ENCODE results near the gene FETUB. TPM values are rescaled to one million over a fixed set of nuclear protein-coding genes. Genes with fewer than 3 reads are reported as not detected.

Gene FETUB
- total RNA-seq, 1 donor: not detected

GRCh38 chr3:186644683-186645082 lies 4.5 kb downstream of the FETUB start:
- no peak overlapping the region for H3K4me3 ChIP-seq (ENCODE audit: low read depth, low read length)
- DNase-seq (ENCODE audit: low read depth): no peak
- TF ChIP-seq CTCF (IDR thresholded peaks at IDR 0.05; ENCODE audit: insufficient read depth, low read depth, low read length): no peak

DNA sequence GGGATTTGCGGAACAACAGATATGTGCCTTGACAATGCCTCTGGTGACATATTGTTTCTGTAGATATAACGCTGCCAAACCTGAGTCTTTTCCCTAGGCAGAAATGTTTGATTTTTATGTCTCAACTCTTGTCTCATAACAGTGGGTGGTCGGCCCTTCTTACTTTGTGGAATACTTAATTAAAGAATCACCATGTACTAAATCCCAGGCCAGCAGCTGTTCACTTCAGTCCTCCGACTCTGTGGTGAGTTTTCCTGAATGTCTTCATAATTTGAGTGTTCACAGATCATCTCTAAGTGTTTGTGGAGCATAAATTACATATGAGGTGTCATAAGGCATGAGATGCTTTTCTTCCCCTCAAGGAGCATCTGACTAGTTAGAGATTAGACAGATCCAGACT lies 5.9 kb downstream of the FETUB start:
- DNase-seq (ENCODE audit: low read depth): no peak
- no peak overlapping the region for H3K4me3 ChIP-seq (ENCODE audit: low read depth, low read length)
- TF ChIP-seq CTCF (IDR thresholded peaks at IDR 0.05; ENCODE audit: insufficient read depth, low read depth, low read length): no peak

DNA sequence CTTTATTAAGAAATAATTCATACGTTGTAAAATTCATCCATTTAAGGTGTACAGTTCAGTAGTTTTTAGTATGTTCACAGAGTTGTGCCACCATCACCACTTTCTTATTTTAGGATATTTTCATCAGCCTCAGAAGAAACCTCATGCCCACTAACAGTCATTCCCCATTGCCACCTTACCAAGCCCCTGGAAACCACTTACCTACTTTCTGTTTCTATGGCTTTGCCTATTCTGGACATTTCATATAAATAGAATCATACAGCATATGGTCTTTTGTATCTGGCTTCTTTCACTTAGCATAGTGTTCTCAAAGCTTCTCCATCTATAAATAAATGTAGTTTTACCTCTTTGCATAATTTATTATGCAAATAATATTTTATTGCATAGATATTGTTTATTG lies 6.6 kb downstream of the FETUB start:
- TF ChIP-seq CTCF (IDR thresholded peaks at IDR 0.05; ENCODE audit: insufficient read depth, low read depth, low read length): no peak
- no peak for DNase-seq (ENCODE audit: low read depth)
- H3K4me3 ChIP-seq (ENCODE audit: low read depth, low read length): no peak overlapping the region

DNA sequence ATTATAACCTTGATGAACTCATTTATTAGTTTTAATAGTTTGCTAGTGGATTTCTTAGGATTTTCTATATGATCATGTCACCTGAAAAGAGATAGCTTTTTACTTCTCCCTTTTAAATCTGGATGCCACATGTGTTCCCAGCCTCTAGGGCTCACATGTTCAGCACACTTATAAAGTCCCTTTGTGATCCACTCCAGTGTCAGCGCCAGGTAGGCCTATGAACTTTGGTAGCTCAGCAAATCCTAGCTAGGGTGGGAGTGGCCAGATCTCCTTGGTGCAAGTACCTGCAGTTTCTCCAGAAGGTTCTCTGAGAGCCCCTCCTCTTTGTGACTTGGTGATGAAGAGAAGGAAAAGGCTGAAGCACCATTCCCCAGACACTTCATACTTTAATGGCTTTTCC lies 8.7 kb downstream of the FETUB start:
- TF ChIP-seq CTCF (IDR thresholded peaks at IDR 0.05; ENCODE audit: insufficient read depth, low read depth, low read length): no peak
- no peak overlapping the region for H3K4me3 ChIP-seq (ENCODE audit: low read depth, low read length)
- no peak for DNase-seq (ENCODE audit: low read depth)

DNA sequence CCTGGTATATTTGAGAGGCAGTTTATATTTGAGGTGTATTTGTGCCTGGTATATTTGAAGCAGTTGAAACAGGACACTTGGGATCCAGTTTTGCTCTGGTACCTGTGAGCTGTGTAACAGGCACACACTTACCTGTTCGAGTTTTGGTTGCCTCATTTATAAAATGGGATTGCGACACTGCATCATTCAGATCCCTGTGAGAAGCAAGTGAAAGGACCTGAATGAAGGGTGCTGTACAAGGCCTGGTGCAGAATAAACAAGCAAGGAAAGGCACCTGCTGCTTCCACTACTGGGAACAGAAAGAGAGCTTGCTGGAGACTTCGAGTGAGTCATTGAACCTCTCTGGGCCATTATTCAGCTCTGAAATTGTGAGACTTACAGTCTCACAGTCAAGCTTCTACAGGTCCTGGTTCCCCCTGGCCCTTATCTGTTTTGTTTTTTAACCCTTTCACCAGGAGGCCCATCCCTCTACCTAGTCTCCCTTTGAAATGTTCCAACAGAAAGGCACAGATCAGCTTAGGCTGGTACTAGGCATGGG lies 11.5 kb downstream of the FETUB start:
- TF ChIP-seq CTCF (IDR thresholded peaks at IDR 0.05; ENCODE audit: insufficient read depth, low read depth, low read length): no peak
- no peak overlapping the region for H3K4me3 ChIP-seq (ENCODE audit: low read depth, low read length)
- no peak for DNase-seq (ENCODE audit: low read depth)

DNA sequence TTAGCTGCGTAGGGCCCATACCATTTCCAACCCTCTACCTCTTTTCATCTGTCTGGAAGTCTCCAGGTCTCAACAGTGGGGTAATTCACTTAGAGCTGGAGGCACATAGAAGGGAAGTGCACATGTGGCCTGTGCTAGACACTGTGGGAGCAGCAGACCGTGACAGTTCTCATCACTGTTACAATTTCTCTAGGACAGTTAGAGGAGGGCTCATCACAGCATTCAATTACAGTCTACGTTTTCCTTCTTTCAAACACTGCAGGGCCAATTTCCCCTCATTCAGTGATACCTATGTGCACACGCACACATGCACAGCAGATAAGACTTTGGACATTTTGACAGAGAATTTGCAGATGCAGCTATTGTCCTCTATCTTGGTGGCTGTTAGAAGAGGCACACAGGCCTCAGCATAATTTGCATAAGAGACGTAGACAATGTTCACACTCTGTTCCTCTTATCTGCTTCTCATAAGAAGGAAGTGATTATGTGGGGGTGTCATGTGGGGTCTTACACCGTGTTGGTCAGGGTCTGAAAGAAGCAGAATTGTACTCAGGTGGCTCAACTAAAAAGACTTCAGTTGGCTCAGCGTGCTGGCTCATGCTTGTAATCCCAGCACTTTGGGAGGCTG lies 13.0 kb downstream of the FETUB start:
- TF ChIP-seq CTCF (IDR thresholded peaks at IDR 0.05; ENCODE audit: insufficient read depth, low read depth, low read length): no peak

GRCh38 chr3:186653984-186654383 lies 13.8 kb downstream of the FETUB start:
- no peak overlapping the region for H3K4me3 ChIP-seq (ENCODE audit: low read depth, low read length)
- no peak for DNase-seq (ENCODE audit: low read depth)
- no peak for TF ChIP-seq CTCF (IDR thresholded peaks at IDR 0.05; ENCODE audit: insufficient read depth, low read depth, low read length)

More for the DNA sequence above, 13.0 kb downstream of the FETUB start:
- DNase-seq (ENCODE audit: low read depth): no peak
- no peak overlapping the region for H3K4me3 ChIP-seq (ENCODE audit: low read depth, low read length)
